ENCODE measurements around the gene CHN1.

CHN1 gene

DNA sequence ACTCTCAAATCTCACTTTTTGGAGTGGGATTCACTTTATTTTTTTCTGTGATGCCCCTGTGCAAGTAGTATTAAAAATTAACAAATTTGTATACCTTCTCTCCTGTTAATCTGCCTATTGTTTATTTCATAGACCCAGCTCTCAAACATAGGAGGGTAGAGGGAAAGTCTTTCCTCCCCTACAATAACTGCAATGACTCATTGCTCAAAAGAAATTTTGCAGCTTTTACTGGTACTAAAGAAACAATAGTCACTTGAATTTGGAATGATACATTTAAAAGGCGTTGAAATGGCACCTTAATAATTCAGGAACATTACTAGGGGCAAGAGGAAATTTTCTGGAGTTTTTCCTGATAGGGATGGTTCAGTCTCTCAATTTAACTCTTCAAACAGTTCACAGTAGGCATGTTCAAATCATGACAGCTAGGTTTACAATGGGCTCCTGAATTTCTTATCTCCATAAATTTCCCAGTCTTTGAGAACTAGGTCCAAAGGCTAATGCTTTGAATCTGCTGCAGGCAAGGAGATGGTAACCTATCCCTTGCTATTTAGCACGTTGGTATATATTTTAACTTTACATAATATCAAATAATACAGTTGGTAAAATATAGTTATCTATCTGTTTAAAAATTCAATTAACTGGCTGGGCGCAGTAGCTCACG lies 88.8 kb downstream of the CHN1 start:
- H3K4me1 ChIP-seq (ENCODE audit: insufficient read depth, poor library complexity, severe bottlenecking), result no peaks in the 10 kb centered on the region
- DNase-seq (ENCODE audit: low spot score) (no peak), ATAC-seq (ENCODE audit: low read depth) (no peak)
- H3K27ac ChIP-seq (ENCODE audit: poor library complexity, severe bottlenecking), result no peak overlapping the region
- H3K9me3 ChIP-seq (ENCODE audit: severe bottlenecking), result no peaks in the 10 kb centered on the region
- no peaks in the 10 kb centered on the region for H3K36me3 ChIP-seq (ENCODE audit: low read depth)
- H3K4me3 ChIP-seq (ENCODE audit: severe bottlenecking), result no peak overlapping the region
- TF ChIP-seq, protein P1, sequence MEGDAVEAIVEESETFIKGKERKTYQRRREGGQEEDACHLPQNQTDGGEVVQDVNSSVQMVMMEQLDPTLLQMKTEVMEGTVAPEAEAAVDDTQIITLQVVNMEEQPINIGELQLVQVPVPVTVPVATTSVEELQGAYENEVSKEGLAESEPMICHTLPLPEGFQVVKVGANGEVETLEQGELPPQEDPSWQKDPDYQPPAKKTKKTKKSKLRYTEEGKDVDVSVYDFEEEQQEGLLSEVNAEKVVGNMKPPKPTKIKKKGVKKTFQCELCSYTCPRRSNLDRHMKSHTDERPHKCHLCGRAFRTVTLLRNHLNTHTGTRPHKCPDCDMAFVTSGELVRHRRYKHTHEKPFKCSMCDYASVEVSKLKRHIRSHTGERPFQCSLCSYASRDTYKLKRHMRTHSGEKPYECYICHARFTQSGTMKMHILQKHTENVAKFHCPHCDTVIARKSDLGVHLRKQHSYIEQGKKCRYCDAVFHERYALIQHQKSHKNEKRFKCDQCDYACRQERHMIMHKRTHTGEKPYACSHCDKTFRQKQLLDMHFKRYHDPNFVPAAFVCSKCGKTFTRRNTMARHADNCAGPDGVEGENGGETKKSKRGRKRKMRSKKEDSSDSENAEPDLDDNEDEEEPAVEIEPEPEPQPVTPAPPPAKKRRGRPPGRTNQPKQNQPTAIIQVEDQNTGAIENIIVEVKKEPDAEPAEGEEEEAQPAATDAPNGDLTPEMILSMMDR (IDR thresholded peaks at IDR 0.05; ENCODE audit: poor library complexity, severe bottlenecking), result no peak
- H3K27me3 ChIP-seq (ENCODE audit: insufficient read depth, poor library complexity, severe bottlenecking), result no peaks in the 10 kb centered on the region

DNA sequence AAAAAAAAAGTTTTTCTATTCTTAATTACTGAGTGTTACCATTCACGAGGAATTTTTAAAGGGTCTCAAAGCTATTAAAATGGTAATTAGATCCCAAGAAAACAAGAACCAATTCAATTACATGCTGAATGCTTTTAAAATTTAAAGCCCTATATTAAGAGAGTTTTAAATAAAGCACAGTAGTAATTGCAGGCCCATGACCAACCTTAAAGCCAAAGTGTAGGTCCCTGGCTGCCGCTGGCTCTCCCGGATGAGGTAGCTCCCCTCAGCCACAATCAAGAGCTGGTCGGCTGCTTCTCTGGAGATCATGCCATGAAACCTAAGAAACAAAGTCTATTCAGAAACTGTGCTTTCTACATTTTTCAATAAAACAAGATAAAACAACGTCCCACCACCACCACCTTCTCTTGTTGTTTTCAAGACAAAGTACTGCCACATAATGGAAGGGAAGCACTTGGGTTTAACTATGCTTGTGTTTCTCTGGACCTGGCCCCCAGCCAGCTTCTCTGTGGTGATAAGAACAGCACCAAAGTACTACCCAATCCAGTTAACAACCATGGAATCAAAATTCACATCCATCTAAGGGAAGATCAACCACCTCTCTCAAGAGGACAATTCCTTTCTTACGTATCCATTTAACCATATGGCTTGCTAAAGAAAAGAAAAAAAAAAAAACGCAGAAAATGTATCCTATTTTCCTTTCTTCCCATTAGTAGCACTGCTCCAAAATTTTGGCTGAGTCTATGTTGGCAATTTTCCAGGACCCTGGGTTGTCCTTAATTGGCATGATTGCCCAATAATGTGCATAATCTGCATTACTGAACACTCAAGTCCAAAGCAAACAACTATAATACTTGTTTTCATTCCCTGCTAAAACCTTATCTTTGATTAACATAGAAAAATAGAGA lies 90.1 kb downstream of the CHN1 start:
- DNase-seq (ENCODE audit: low spot score), result no peak
- ATAC-seq (ENCODE audit: low read depth), result no peak
- no peak overlapping the region for H3K27ac ChIP-seq (ENCODE audit: poor library complexity, severe bottlenecking)
- TF ChIP-seq, protein P1 (IDR thresholded peaks at IDR 0.05; ENCODE audit: poor library complexity, severe bottlenecking), result no peak
- H3K27me3 ChIP-seq (ENCODE audit: insufficient read depth, poor library complexity, severe bottlenecking), result no peaks in the 10 kb centered on the region
- H3K9me3 ChIP-seq (ENCODE audit: severe bottlenecking), result no peaks in the 10 kb centered on the region
- no peak overlapping the region for H3K4me3 ChIP-seq (ENCODE audit: severe bottlenecking)
- H3K36me3 ChIP-seq (ENCODE audit: low read depth), result no peaks in the 10 kb centered on the region
- no peaks in the 10 kb centered on the region for H3K4me1 ChIP-seq (ENCODE audit: insufficient read depth, poor library complexity, severe bottlenecking)

DNA sequence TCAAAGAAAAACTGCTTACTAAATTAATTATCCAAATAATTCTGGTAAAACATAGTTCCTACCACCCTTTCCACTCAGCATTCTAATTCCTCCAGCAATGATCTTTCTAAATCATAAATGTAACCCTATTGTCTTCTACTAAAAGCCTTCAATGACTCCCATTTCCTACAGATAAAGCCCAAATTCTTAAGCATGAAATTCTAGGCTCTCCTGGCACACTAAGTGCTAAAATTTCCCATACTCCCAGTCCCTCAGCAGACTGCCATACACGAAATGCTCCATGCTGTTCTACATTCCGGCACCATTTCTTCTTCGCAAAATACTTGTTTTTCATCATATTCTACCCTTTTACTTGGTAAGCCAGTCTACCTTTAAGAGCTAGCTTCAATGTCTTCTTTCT lies 96.9 kb downstream of the CHN1 start:
- Histone ChIP-seq H3K4me1 (ENCODE audit: insufficient read depth, poor library complexity, severe bottlenecking) (no peaks in the 10 kb centered on the region), H3K27me3 (ENCODE audit: insufficient read depth, poor library complexity, severe bottlenecking) (no peaks in the 10 kb centered on the region), H3K4me3 (ENCODE audit: severe bottlenecking) (no peak overlapping the region), H3K36me3 (ENCODE audit: low read depth) (no peaks in the 10 kb centered on the region), H3K9me3 (ENCODE audit: severe bottlenecking) (no peaks in the 10 kb centered on the region), H3K27ac (ENCODE audit: poor library complexity, severe bottlenecking) (no peak overlapping the region)
- no peak for ATAC-seq (ENCODE audit: low read depth)
- DNase-seq (ENCODE audit: low spot score), result no peak
- TF ChIP-seq, protein P1 (IDR thresholded peaks at IDR 0.05; ENCODE audit: poor library complexity, severe bottlenecking), result no peak

DNA sequence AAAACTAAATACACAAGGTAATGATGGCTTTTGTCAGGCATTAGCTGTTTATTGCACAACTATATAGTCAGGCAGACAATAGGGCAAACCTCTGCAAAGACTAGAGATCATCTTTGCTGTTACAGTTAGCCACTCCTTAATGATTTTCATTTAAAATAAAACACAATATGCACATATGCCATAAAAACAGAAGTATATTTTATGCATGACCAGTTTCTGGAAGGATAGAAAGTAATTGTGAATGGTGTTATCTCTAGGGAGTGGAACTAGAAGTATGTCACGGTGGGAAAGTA lies 102.0 kb downstream of the CHN1 start:
- ATAC-seq (ENCODE audit: low read depth), result no peak

More for the DNA sequence above, 102.0 kb downstream of the CHN1 start:
- Histone ChIP-seq H3K27me3 (ENCODE audit: insufficient read depth, poor library complexity, severe bottlenecking) (no peaks in the 10 kb centered on the region), H3K27ac (ENCODE audit: poor library complexity, severe bottlenecking) (no peak overlapping the region), H3K9me3 (ENCODE audit: severe bottlenecking) (no peaks in the 10 kb centered on the region), H3K4me3 (ENCODE audit: severe bottlenecking) (no peak overlapping the region), H3K36me3 (ENCODE audit: low read depth) (no peaks in the 10 kb centered on the region), H3K4me1 (ENCODE audit: insufficient read depth, poor library complexity, severe bottlenecking) (no peaks in the 10 kb centered on the region)
- TF ChIP-seq, protein P1 (IDR thresholded peaks at IDR 0.05; ENCODE audit: poor library complexity, severe bottlenecking), result no peak
- no peak for DNase-seq (ENCODE audit: low spot score)

All from RWPE2 (cell line).